HG03354 (cell line): Measurements from ENCODE around the gene RAD51C.
"Not testable (repeated sequence)": the region's sequence is repeated elsewhere in the genome, so short reads cannot be mapped to it uniquely, and the experiment has no call there.

Source experiments
- ATAC-seq: cut with Tn5 transposase; IDR thresholded peaks from one replicate; pipeline ENCODE4 v1.9.1; 2021; ENCODE audit warnings: mild to moderate bottlenecking; ENCODE audit not compliant: unreplicated experiment, poor library complexity, severe bottlenecking

Gene RAD51C

GRCh38 chr17:58679263-58680037, 13.0 kb upstream of the RAD51C start:
- no peak for ATAC-seq

DNA sequence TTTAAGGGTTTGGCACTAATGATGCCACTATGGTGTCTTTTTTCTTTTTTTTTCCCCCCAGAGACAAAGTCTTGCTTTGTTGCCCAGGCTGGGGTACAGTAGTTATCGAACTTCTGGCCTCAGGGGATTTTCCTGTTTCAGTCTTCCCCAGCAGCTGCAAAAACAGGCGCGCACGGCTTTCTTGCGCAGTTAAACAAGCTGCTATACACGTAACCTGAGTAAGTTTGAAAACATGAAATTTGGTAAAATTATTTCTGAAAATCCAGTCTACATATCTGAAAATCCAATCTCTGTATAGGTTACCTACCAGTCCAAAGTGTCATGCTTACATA, 12.4 kb upstream of the RAD51C start:
- ATAC-seq, result no peak

GRCh38 chr17:58684003-58684402, 8.4 kb upstream of the RAD51C start:
- ATAC-seq, result no peak

- not testable (repeated sequence) for ATAC-seq
These were observed 7.9 kb upstream of the RAD51C start for GRCh38 chr17:58684462-58684861.

GRCh38 chr17:58686980-58687379, 5.4 kb upstream of the RAD51C start:
- ATAC-seq, result no peak

- ATAC-seq, result no peak
These were observed 3.9 kb upstream of the RAD51C start for GRCh38 chr17:58688521-58688920.

DNA sequence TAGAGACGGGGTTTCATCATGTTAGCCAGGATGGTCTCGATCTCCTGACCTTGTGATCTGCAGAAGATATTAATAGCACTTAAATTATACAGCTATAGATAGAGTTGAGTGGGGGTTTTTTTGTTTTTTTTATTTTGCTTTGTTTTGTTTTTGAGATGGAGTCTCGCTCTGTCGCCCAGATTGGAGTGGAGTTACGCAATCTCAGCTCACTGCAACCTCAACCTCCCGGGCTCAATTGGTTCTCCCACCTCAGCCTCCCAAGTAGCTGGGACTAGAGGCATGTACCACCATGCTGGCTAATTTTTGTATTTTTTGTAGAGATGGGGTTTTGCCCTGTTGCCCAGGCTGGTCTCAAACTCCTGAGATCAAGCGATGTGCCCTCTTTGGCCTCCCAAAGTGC, 2.4 kb upstream of the RAD51C start:
- ATAC-seq, result not testable (repeated sequence)

GRCh38 chr17:58691701-58692238, 632 bp upstream of the RAD51C start, which contains the start of gene TEX14:
Gene TEX14, minus strand, starts transcription at chr17:58692045. Its CDS starts 40,044 bp downstream, at chr17:58652001.
- ATAC-seq, result no peak

DNA sequence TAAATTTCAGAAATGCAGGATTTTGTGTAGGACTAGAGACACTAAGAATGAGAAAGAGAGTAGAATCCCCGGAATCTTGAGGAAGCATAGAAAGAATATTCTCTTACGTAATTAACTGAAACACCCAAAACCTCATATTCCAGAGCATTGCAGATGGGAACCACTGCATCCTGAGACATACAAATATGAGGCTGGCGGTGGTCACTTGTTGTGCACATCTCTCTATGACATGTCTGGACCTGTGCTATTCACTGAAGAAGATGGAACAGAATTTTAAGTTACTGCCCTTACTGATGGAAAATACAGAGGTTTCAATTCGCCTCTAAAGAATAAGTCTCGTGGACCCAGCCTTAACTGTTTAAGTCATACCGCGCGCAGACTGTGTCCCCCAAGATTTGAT, 806 bp downstream of the RAD51C start:
- no peak for ATAC-seq

- no peak for ATAC-seq
These were observed 1.3 kb downstream of the RAD51C start for GRCh38 chr17:58693751-58694150.

GRCh38 chr17:58694302-58694701, 1.9 kb downstream of the RAD51C start:
- no peak for ATAC-seq

GRCh38 chr17:58694826-58695225, 2.4 kb downstream of the RAD51C start:
- no peak for ATAC-seq

DNA sequence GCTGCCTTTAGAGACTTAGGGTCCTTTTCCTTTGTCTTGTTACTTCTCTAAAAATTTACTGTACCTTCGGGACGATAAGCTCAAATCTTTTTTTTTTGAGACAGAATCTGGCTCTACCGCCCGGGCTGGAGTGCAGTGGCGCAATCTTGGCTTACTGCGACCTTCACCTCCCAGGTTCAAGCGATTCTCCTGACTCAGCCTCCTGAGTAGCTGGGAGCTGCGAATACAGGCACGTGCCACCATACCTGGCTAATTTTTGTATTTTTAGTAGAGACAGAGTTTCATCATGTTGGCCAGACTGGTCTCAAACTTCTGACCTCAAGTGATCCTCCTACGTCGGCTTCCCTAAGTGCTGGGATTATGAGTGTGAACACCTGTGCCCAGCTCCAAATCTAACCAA, 7.4 kb downstream of the RAD51C start:
- no peak for ATAC-seq

DNA sequence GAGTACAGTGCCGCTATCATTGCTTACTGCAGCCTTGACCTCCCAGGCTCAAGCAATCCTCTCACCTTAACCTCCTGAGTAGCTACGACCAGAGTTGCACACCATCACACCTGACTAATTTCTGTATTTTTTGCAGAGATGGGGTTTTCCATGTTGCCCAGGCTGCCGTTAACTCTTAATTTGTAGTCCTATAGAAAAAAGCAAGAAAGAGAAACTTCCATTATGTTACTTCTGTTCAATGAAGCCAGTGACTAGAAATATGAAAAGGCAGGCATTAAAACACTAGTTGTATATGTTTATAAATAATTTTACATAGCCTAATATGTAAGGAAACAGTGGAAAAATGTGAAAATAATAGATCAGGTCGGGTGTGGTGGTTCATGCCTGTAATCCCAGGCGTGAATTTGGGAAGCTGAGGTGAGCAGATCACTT, 9.7 kb downstream of the RAD51C start:
- ATAC-seq, result peak; percentile 72

DNA sequence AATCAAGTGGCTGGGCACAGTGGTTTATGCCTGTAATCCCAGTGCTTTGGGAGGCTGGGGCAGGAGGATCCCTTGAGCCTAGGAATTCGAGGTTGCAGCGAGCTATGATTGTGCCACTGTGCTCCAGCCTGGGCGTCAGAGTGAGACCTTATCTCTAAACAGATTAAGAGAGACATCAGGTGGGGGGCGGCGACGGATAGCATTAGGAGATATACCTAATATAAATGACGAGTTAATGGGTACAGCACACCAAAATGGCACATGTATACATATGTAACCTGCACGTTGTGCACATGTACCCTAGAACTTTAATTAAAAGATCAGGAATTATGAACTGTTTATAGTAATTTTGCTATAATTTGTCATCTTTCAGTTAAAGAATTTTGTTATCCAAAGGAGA, 10.3 kb downstream of the RAD51C start:
- ATAC-seq, result no peak

GRCh38 chr17:58703137-58703915, 10.9 kb downstream of the RAD51C start:
- ATAC-seq, result no peak

DNA sequence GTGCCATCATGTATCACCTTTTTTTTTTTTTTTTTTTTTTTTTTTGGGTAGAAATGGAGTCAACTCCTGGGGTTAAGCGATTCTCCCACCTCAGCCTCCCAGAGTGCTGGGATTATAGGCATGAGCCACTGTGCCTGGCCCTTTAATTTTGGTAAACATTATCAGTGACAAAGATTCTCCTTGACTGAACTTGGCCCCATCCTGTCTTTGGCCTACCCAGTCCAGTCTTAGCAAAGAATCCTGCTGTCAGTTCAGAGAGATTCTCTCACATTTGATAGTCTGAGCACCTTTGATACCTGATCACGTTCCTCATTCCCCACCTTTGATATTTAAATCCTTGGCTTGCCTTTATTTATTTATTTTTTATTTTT, 11.5 kb downstream of the RAD51C start:
- ATAC-seq, result no peak

DNA sequence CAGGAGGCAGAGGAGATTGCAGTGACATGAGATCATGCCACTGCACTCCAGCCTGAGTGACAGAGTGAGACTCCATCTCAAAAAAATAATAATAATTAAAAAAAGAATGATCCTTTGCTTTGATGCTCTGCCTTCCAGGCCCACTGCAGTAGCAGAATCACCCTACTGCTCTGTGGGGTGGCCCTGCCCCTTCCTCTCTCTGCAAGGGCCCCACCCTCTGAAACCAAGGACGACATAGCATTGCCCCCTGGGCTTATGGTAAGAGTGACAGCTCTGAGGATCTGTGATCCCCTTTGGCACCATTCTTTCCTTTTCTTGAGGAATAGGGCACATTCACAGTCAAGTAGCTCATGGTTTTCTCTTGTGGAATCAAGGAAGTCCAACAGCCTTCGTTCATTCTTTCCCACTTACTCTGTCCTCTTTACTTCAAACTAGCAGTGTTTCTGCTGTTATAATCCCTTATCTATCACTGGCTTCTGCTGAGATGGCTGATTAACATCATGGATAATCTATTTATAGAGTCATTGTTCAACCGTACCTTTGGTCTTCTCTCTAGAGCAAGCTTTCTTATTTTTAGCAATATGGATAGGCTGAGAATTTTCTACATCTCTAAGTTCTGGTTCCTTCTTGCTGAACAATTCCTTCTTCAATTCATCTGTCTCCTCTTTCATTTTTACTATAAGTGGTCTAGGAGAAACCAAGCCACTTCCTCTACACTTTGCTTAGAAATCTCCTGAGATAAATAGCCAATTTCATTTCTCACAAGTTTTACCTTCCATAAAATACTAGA, 14.1 kb downstream of the RAD51C start:
- ATAC-seq, result no peak

- no peak for ATAC-seq
These were observed 18.6 kb downstream of the RAD51C start for GRCh38 chr17:58710948-58711552.

- ATAC-seq, result no peak
These were observed 29.9 kb downstream of the RAD51C start for GRCh38 chr17:58722274-58722673.
